Endothelial cell of umbilical vein (primary cell): ENCODE results near the gene PEMT. TPM values are rescaled to one million over a fixed set of nuclear protein-coding genes. Genes with fewer than 3 reads are reported as not detected.

ENCODE experiments used
- BruUV-seq: library from RNA; stranded (reverse); fragments of 400-500 nt; replicated peaks from 2 replicates; lab custom pipeline; 2021; lab: Mats Ljungman, UMichigan
- CTCF ChIA-PET: fragments of 300-600, 350-600 bp; sonication (Branson Sonifier 250); formaldehyde crosslinking; loops from one replicate; lab custom pipeline; 2021; ENCODE audit warnings: antibody characterized with exemption, inconsistent platforms; lab: Charles Lee
- POLR2A ChIA-PET: fragments of 300-600, 350-600 bp; sonication (Branson Sonifier 250); formaldehyde crosslinking; loops from one replicate; lab custom pipeline; 2021; ENCODE audit warnings: antibody characterized with exemption, inconsistent platforms; lab: Charles Lee
- DNase-seq: peaks from one replicate; pipeline ENCODE4 v3.0.0-alpha.2; 2011; ENCODE audit warnings: low read depth, low spot score
- FAIRE-seq: peaks from 2 replicates; lab custom pipeline; 2011; peaks lifted over from hg19 to GRCh38; lab: Jason Lieb, UNC
- H2AFZ ChIP-seq: 2 replicates; pipeline ENCODE4 v1.6.0; 2012; ENCODE audit warnings: low read depth, low read length, control low read depth, inconsistent platforms
- H3K27ac ChIP-seq: 2 replicates; pipeline ENCODE4 v1.5.1; 2011; ENCODE audit warnings: low read depth, mild to moderate bottlenecking, control low read depth, low read length, moderate library complexity; ENCODE audit not compliant: insufficient read depth
- H3K27me3 ChIP-seq, 2 experiments: 2 replicates each; pipeline versions ENCODE4 v1.6.0 to v1.6.1; 2011; ENCODE audit warnings: low read length in 2 of 2, mixed read lengths in 1 of 2; ENCODE audit not compliant: control insufficient read depth in 2 of 2, insufficient read depth in 2 of 2
- H3K36me3 ChIP-seq, 2 experiments: 2 replicates in 1 of 2; 3 replicates in 1 of 2; pipeline ENCODE4 v1.5.1; 2011; ENCODE audit warnings: low read length in 2 of 2, mild to moderate bottlenecking in 1 of 2, moderate library complexity in 1 of 2; ENCODE audit not compliant: control insufficient read depth in 2 of 2, insufficient read depth in 2 of 2; ENCODE audit errors: extremely low read depth in 1 of 2
- H3K4me1 ChIP-seq: 3 replicates; pipeline ENCODE4 v1.5.1; 2011; ENCODE audit warnings: mild to moderate bottlenecking, low read length; ENCODE audit not compliant: control insufficient read depth, insufficient read depth; ENCODE audit errors: extremely low read depth
- H3K4me2 ChIP-seq: 2 replicates; pipeline ENCODE4 v1.6.1; 2011; ENCODE audit warnings: low read length, control low read depth, mixed read lengths; ENCODE audit not compliant: insufficient read depth
- H3K4me3 ChIP-seq, 3 experiments: fragments of 200-600 bp in 1 of 3; sonication (generic), shearing (Covaris generic) in 1 of 3; replicated peaks in 1 of 3; 2 replicates each; pipeline ENCODE4 v1.5.1; 2011 to 2016; ENCODE audit warnings: control low read depth in 3 of 3, low read length in 3 of 3, mild to moderate bottlenecking in 2 of 3, inconsistent platforms in 1 of 3, low read depth in 1 of 3, moderate library complexity in 1 of 3; ENCODE audit not compliant: insufficient read depth in 1 of 3
- H3K79me2 ChIP-seq: 2 replicates; pipeline ENCODE4 v1.6.0; 2012; ENCODE audit warnings: low read length, inconsistent platforms; ENCODE audit not compliant: control insufficient read depth, insufficient read depth
- H3K9ac ChIP-seq: replicated peaks from 2 replicates; pipeline ENCODE3; 2011; ENCODE audit warnings: low read length, control low read depth; ENCODE audit not compliant: insufficient read depth; ENCODE audit errors: extremely low read depth
- H3K9me1 ChIP-seq: replicated peaks from 3 replicates; pipeline ENCODE4 v1.6.0; 2011; ENCODE audit warnings: mild to moderate bottlenecking, low read length; ENCODE audit not compliant: control insufficient read depth, insufficient read depth; ENCODE audit errors: extremely low read depth
- H3K9me3 ChIP-seq: replicated peaks from 2 replicates; pipeline ENCODE4 v1.5.1; 2012; ENCODE audit warnings: low read length, inconsistent platforms; ENCODE audit not compliant: control insufficient read depth, insufficient read depth
- H4K20me1 ChIP-seq: replicated peaks from 2 replicates; pipeline ENCODE3; 2011; ENCODE audit warnings: mild to moderate bottlenecking, low read length; ENCODE audit not compliant: control insufficient read depth, insufficient read depth; ENCODE audit errors: extremely low read depth
- CTCF ChIP-seq, 2 donors: IDR thresholded peaks; 1 replicate in 1 of 2; 2 replicates in 1 of 2; pipeline ENCODE4 v1.5.1; 2011; ENCODE audit warnings: low read length in 2 of 2, mild to moderate bottlenecking in 2 of 2, moderate library complexity in 2 of 2, control low read depth in 1 of 2, inconsistent platforms in 1 of 2, low read depth in 1 of 2; ENCODE audit not compliant: insufficient read depth in 1 of 2; ENCODE audit errors: extremely low read depth in 1 of 2
- EZH2 ChIP-seq: IDR thresholded peaks from 2 replicates; pipeline ENCODE4 v1.6.1; 2012; ENCODE audit warnings: borderline replicate concordance, low read depth, mild to moderate bottlenecking, moderate library complexity, low read length, inconsistent platforms; ENCODE audit not compliant: severe bottlenecking
- GATA2 ChIP-seq: IDR thresholded peaks from 2 replicates; pipeline ENCODE4 v1.7.0; 2011; ENCODE audit warnings: low read depth, mild to moderate bottlenecking, moderate library complexity, mixed read lengths, low read length; ENCODE audit not compliant: insufficient read length, insufficient read depth
- MAX ChIP-seq: IDR thresholded peaks from 2 replicates; pipeline ENCODE4 v1.6.1; 2011; ENCODE audit not compliant: insufficient read depth, insufficient read length
- dilution Hi-C: fragments of 300-500 bp; cut with MboI; formaldehyde crosslinking; loops from one replicate; pipeline ENCODE4 v1.15.0; 2019; ENCODE audit warnings: low sequenced_read_pairs; ENCODE audit not compliant: extremely low pct_ligation_motif_present
- intact Hi-C: fragments of 100-400 bp; cut with micrococcal nuclease; formaldehyde crosslinking; loops from one replicate; pipeline ENCODE4 v1.10.0; 2022
- polyA plus RNA-seq, 4 experiments: library from polyadenylated mRNA; depleted of rRNA in 3 of 4; stranded (reverse) in 3 of 4; unstranded in 1 of 4; fragments of >200 nt; gene quantifications; 2 replicates each; pipeline versions ENCODE4 v1.2.1 to v1.2.3, GENCODE V29; 2011 to 2012; ENCODE audit warnings: missing spikeins in 1 of 4
- total RNA-seq: library from RNA; stranded (reverse); gene quantifications from 2 replicates; pipeline ENCODE4 v1.2.3, GENCODE V29; 2021

PEMT gene
- total and polyA plus RNA-seq, 2 donors (not counting 3 experiments of a cell fraction or from before 2014, with no cell fraction given): 35.1 to 58.4 TPM

DNA sequence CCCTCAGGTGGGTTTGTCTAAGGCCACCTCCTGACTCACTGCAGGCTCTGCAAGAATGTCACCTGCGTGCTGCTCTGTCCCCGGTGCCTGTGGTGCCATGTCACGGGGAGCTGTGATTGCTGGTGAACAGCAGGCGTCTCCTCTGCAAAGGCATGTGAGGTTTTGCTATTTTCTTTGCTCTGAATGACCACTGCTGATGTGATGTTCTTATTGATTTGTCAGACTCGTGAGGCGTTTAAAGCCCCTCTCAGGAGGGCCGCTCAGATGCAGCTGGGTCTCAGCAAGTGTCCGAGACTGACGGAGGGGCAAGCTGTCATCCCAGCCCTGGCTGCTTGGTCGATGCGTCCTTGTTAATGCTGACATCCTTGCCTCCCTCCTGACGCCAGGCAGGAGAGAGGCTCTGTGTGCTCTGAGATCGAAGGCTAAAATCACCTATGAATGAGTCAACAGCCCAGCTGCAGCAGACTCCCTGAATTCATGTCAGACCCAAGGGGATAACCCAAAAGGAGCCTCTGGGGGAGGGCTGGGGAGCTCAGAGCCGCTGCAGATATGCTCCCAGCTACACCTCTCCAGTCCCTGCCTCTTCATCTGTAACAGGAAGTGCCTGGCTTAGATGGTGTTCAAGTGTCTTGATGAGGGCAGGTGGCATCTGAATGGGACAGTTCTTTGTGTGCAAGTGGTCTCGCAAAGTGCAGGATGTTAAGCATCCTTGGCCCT, 11.8 kb upstream of the PEMT start:
- H3K27me3 ChIP-seq: peaks cover 0 to 2% of the 10 kb centered on the region in 2 experiments
- H3K27ac ChIP-seq: no peak overlapping the region
- H3K4me2 ChIP-seq: no peak overlapping the region
- no peak overlapping the region for H3K9ac ChIP-seq
- intact Hi-C loops (no loop called here), dilution Hi-C loops (no loop called here)
- no TSS peak for BruUV-seq
- no peak overlapping the region for H3K4me3 ChIP-seq
- FAIRE-seq (no peak), DNase-seq (no peak)
- no peaks in the 10 kb centered on the region for H3K36me3 ChIP-seq
- no peaks in the 10 kb centered on the region for H4K20me1 ChIP-seq
- TF ChIP-seq MAX (no peak), CTCF (IDR thresholded peaks at IDR 0.05; ENCODE audit: extremely low read depth in 1 of 2, insufficient read depth in 1 of 2, low read depth in 1 of 2, low read length in 2 of 2) (no peak), EZH2 (no peak), GATA2 (no peak)
- POLR2A ChIA-PET: no interaction called here
- H3K4me1 ChIP-seq: no peaks in the 10 kb centered on the region
- no peaks in the 10 kb centered on the region for H3K79me2 ChIP-seq
- no peaks in the 10 kb centered on the region for H3K9me1 ChIP-seq
- no peaks in the 10 kb centered on the region for H3K9me3 ChIP-seq
- CTCF ChIA-PET: interaction anchor here (4.3 kb wide), 1 partner anchor 10 kb away, joined by 28 read pairs; no protein-coding TSS in a partner anchor
- no peak overlapping the region for H2AFZ ChIP-seq
